Cardiac fibroblast (primary cell): ENCODE measurements around the gene LUC7L.
"Not testable (repeated sequence)": the region's sequence is repeated elsewhere in the genome, so short reads cannot be mapped to it uniquely, and the experiment has no call there.

ENCODE experiments used
- DNase-seq, 2 donors: peaks; one replicate each; pipeline versions ENCODE4 v3.0.0 to v3.0.0-alpha.2; 2010; ENCODE audit warnings: low read depth in 2 of 2
- H3K4me3 ChIP-seq, 2 donors: replicated peaks in 1 of 2; 1 replicate in 1 of 2; 2 replicates in 1 of 2; pipeline ENCODE4 v1.5.1; 2011; ENCODE audit warnings: low read depth in 2 of 2, low read length in 2 of 2, mild to moderate bottlenecking in 2 of 2, moderate library complexity in 1 of 2
- TF ChIP-seq, protein P1 (sequence below): IDR thresholded peaks from one replicate; pipeline ENCODE4 v1.5.1; 2011; ENCODE audit warnings: low read depth, mild to moderate bottlenecking, low read length, inconsistent platforms

LUC7L gene

GRCh38 chr16:242281-242680, 13.0 kb upstream of the LUC7L start:
- DNase-seq: no peak
- H3K4me3 ChIP-seq: no peak overlapping the region
- TF ChIP-seq, protein P1, sequence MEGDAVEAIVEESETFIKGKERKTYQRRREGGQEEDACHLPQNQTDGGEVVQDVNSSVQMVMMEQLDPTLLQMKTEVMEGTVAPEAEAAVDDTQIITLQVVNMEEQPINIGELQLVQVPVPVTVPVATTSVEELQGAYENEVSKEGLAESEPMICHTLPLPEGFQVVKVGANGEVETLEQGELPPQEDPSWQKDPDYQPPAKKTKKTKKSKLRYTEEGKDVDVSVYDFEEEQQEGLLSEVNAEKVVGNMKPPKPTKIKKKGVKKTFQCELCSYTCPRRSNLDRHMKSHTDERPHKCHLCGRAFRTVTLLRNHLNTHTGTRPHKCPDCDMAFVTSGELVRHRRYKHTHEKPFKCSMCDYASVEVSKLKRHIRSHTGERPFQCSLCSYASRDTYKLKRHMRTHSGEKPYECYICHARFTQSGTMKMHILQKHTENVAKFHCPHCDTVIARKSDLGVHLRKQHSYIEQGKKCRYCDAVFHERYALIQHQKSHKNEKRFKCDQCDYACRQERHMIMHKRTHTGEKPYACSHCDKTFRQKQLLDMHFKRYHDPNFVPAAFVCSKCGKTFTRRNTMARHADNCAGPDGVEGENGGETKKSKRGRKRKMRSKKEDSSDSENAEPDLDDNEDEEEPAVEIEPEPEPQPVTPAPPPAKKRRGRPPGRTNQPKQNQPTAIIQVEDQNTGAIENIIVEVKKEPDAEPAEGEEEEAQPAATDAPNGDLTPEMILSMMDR: no peak

DNA sequence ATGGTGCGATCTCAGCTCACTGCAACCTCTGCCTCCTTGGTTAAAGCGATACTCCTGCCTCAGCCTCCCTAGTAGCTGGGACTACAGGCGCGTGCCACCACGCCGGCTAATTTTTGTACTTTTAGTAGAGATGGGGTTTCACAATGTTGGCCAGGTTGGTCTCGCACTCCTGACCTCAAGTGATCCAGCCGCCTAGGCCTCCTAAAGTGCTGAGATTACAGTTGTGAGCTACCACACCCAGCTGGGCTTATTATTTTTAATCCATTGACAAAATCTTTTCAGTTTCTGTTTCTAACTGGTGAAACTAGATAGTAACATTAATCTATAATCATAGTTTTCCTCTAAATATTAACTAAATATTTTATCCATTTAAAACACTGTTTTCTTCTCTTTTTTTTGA, 11.3 kb upstream of the LUC7L start:
- DNase-seq: no peak
- no peak overlapping the region for H3K4me3 ChIP-seq
- TF ChIP-seq, protein P1: no peak

GRCh38 chr16:239948-240277, 10.7 kb upstream of the LUC7L start:
- TF ChIP-seq, protein P1: no peak
- peak in 1 of 2 donors; percentile 31 for DNase-seq
- H3K4me3 ChIP-seq: no peak overlapping the region

- H3K4me3 ChIP-seq: peak within 1 kb of the TSS; percentile 73 to 87
- TF ChIP-seq, protein P1: peak; percentile 46
- DNase-seq: peak; percentile 88 to 95
Observed at GRCh38 chr16:234468-235305, 5.4 kb upstream of the LUC7L start, which contains the start of gene FAM234A. Gene FAM234A, plus strand, starts transcription at chr16:234821. Its CDS starts 19,593 bp downstream, at chr16:254414.

GRCh38 chr16:230949-231348, 1.7 kb upstream of the LUC7L start:
- no peak for DNase-seq
- TF ChIP-seq, protein P1: no peak
- no peak overlapping the region for H3K4me3 ChIP-seq

GRCh38 chr16:230351-230750, 1.1 kb upstream of the LUC7L start:
- DNase-seq, H3K4me3 ChIP-seq: not testable (repeated sequence)

DNA sequence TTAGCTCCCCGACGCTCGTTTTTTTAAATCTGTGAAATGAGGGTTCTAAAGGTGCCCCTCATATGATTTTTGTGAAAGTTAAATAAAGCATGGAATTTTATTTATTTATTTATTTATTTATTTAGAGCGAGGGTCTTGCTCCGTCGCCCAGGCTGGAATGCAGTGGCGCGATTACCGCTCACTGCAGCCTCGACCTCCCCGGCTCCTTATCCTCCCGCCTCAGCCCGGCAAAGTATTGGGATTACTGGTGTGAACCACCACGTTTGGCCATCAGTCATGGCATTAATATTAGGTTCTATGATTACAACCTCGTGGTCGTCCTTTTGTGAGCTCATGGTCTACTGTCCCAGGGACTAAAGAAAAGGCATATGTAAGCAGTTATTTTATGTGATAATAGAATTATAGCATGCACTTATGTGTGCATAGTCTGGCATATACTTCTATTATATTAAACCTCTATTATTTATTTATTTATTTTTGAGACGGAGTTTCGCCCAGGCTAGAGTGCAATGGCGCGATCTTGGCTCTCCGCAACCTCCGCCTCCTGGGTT, 557 bp upstream of the LUC7L start:
- TF ChIP-seq, protein P1: no peak
- no peak for DNase-seq
- peak overlapping the region; percentile 94 to 96 for H3K4me3 ChIP-seq
